B cell (primary cell): ENCODE data around the gene SCN4A. TPM values are rescaled to one million over a fixed set of nuclear protein-coding genes. Genes with fewer than 3 reads are reported as not detected.

Experiments used
- ATAC-seq: fragments of 200-7000 bp; cut with Tn5 transposase; one replicate; pipeline ENCODE4 v1.10.0; 2021; ENCODE audit warnings: low read depth, mild to moderate bottlenecking, moderate number of reproducible peaks, moderate library complexity
- CTCF ChIA-PET: fragments of 350-600 bp; sonication (Branson Sonifier 250); formaldehyde crosslinking; loops from one replicate; lab custom pipeline; 2021; ENCODE audit warnings: antibody characterized with exemption, inconsistent platforms; lab: Charles Lee
- POLR2A ChIA-PET: fragments of 350-600 bp; sonication (Branson Sonifier 250); formaldehyde crosslinking; loops from one replicate; lab custom pipeline; 2021; ENCODE audit warnings: antibody characterized with exemption; lab: Charles Lee
- DNase-seq: peaks from one replicate; pipeline ENCODE4 v3.0.0; 2013
- H2AFZ ChIP-seq: 2 replicates; pipeline ENCODE4 v1.6.1; 2012; ENCODE audit warnings: mild to moderate bottlenecking, low read depth, low read length; ENCODE audit not compliant: insufficient read depth, poor library complexity, severe bottlenecking
- H3K27ac ChIP-seq, 2 donors: 1 replicate in 1 of 2; 2 replicates in 1 of 2; pipeline ENCODE4 v1.5.1; 2012 to 2013; ENCODE audit warnings: low read length in 2 of 2, mild to moderate bottlenecking in 2 of 2, moderate library complexity in 1 of 2
- H3K27me3 ChIP-seq, 4 experiments: fragments of 200-600 bp in 1 of 4; sonication (generic) in 1 of 4; replicated peaks in 1 of 4; 1 replicate in 2 of 4; 2 replicates in 2 of 4; pipeline versions ENCODE4 v1.6.1 to v1.7.0; 2013 to 2016; ENCODE audit warnings: low read length in 3 of 4, mild to moderate bottlenecking in 2 of 4, mixed read lengths in 1 of 4, moderate library complexity in 1 of 4; ENCODE audit not compliant: insufficient read depth in 4 of 4, control insufficient read depth in 3 of 4; ENCODE audit errors: control extremely low read depth in 1 of 4
- H3K36me3 ChIP-seq, 2 experiments: replicated peaks in 1 of 2; 1 replicate in 1 of 2; 2 replicates in 1 of 2; pipeline versions ENCODE4 v1.6.1 to v1.7.1; 2013; ENCODE audit warnings: low read length in 1 of 2; ENCODE audit not compliant: insufficient read depth in 2 of 2, control insufficient read depth in 1 of 2; ENCODE audit errors: control extremely low read depth in 1 of 2, extremely low read depth in 1 of 2
- H3K4me1 ChIP-seq, 2 donors: fragments of 200-600 bp in 1 of 2; sonication (generic) in 1 of 2; 1 replicate in 1 of 2; 2 replicates in 1 of 2; pipeline versions ENCODE4 v1.5.1 to v1.6.1; 2013 to 2017; ENCODE audit warnings: low read length in 2 of 2; ENCODE audit not compliant: control insufficient read depth in 2 of 2, insufficient read depth in 2 of 2
- H3K4me2 ChIP-seq: replicated peaks from 2 replicates; pipeline ENCODE3; 2012; ENCODE audit warnings: mild to moderate bottlenecking, low read depth, low read length; ENCODE audit not compliant: poor library complexity, severe bottlenecking
- H3K4me3 ChIP-seq, 5 experiments: fragments of 200-600 bp in 1 of 5; sonication (generic) in 1 of 5; 1 replicate in 3 of 5; 2 replicates in 2 of 5; pipeline versions ENCODE4 v1.5.1 to v1.7.0; 2011 to 2016; ENCODE audit warnings: low read length in 4 of 5, mild to moderate bottlenecking in 4 of 5, low read depth in 2 of 5, control low read depth in 1 of 5, moderate library complexity in 1 of 5; ENCODE audit not compliant: insufficient read depth in 1 of 5; ENCODE audit errors: control extremely low read depth in 1 of 5, extremely low read depth in 1 of 5
- H3K79me2 ChIP-seq: fragments of 200-600 bp; sonication (generic); one replicate; pipeline ENCODE4 v1.6.0; 2016; ENCODE audit warnings: low read length; ENCODE audit not compliant: control insufficient read depth, insufficient read depth
- H3K9ac ChIP-seq: fragments of 200-600 bp; sonication (generic); 2 replicates; pipeline ENCODE4 v1.6.1; 2017; ENCODE audit warnings: mild to moderate bottlenecking, low read length, moderate library complexity
- H3K9me3 ChIP-seq, 3 donors: one replicate each; pipeline versions ENCODE4 v1.6.1 to v1.7.1; 2013; ENCODE audit warnings: low read length in 2 of 3; ENCODE audit not compliant: control insufficient read depth in 2 of 3, insufficient read depth in 1 of 3; ENCODE audit errors: control extremely low read depth in 1 of 3
- H4K20me1 ChIP-seq: 2 replicates; pipeline ENCODE4 v1.6.0; 2012; ENCODE audit warnings: mild to moderate bottlenecking, low read length; ENCODE audit not compliant: insufficient read depth, control insufficient read depth, poor library complexity, severe bottlenecking
- H3K27ac Mint-ChIP-seq: one replicate; pipeline ENCODE4 v1.8.0; 2021; ENCODE audit warnings: mixed read lengths
- H3K27me3 Mint-ChIP-seq: one replicate; pipeline ENCODE4 v1.8.0; 2021; ENCODE audit warnings: mixed read lengths
- H3K4me1 Mint-ChIP-seq: one replicate; pipeline ENCODE4 v1.8.0; 2021; ENCODE audit warnings: mixed read lengths
- H3K4me3 Mint-ChIP-seq: one replicate; pipeline ENCODE4 v1.8.0; 2021; ENCODE audit warnings: mixed read lengths
- H3K9me3 Mint-ChIP-seq: one replicate; pipeline ENCODE4 v1.8.0; 2022; ENCODE audit warnings: mixed read lengths; ENCODE audit not compliant: insufficient read depth
- CTCF ChIP-seq: fragments of 200-600 bp; IDR thresholded peaks from one replicate; pipeline ENCODE4 v1.8.0; 2022; ENCODE audit warnings: antibody characterized with exemption, mild to moderate bottlenecking
- EZH2 ChIP-seq: IDR thresholded peaks from 2 replicates; pipeline ENCODE4 v1.6.1; 2012; ENCODE audit warnings: borderline replicate concordance, low read depth, mild to moderate bottlenecking, moderate library complexity, low read length; ENCODE audit not compliant: insufficient read depth, poor library complexity, severe bottlenecking
- WGBS: methylation state at CpG from one replicate; pipeline ENCODE4 v1.1.5; 2013; ENCODE audit warnings: missing lambda C conversion rate; ENCODE audit not compliant: insufficient coverage; 5-methylcytosine and 5-hydroxymethylcytosine counted together
- intact Hi-C: fragments of 100-400 bp; cut with micrococcal nuclease; formaldehyde crosslinking; loops from one replicate; pipeline ENCODE4 v1.10.0; 2022
- polyA plus RNA-seq: library from polyadenylated mRNA; depleted of rRNA; stranded (reverse); fragments of >200 nt; gene quantifications from 2 replicates; pipeline ENCODE4 v1.2.3, GENCODE V29; 2012
- total RNA-seq, 2 donors: library from RNA; stranded (reverse); fragments of 120-200 nt in 1 of 2; gene quantifications; 1 replicate in 1 of 2; 2 replicates in 1 of 2; pipeline versions ENCODE4 v1.2.3 to v1.2.4, GENCODE V29; 2013 to 2022

SCN4A gene
- total and polyA plus RNA-seq, 2 donors (not counting 1 experiment from before 2014, with no cell fraction given): 1.1 to 1.4 TPM

DNA sequence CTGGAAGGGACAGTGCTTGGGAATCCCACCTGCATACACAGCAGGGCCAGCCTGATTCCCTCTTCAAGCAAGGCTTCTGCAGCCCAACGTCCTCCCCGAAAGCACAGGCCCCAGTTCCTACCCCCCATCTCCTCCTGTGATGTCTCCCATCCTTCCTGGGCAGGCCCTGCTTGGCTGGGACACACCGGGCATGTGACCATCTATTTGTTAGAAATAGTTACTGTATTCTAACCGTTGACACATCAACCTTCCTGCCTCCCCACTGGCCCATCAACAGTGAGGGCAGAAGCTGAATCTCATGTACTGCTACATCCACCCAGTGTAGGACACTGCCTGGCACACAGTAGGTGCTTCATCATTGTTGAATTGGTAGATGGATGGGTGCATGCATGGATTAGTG, 36.1 kb upstream of the SCN4A start:
- DNase-seq (no peak), ATAC-seq (no peak)
- Histone ChIP-seq H3K9ac (no peak overlapping the region), H2AFZ (no peak overlapping the region), H3K4me3 (no peak overlapping the region), H3K79me2 (peaks cover 90% of the 10 kb centered on the region), H3K9me3 (no peaks in the 10 kb centered on the region), H3K36me3 (peaks cover 0 to 83% of the 10 kb centered on the region in 2 experiments), H3K4me1 (peaks cover 35 to 46% of the 10 kb centered on the region in 2 donors), H3K27ac (no peak overlapping the region), H3K27me3 (no peaks in the 10 kb centered on the region), H3K4me2 (peak overlapping the region; percentile 17), H4K20me1 (peaks cover 93% of the 10 kb centered on the region)
- Mint-ChIP-seq H3K27ac (peak overlapping the region; percentile 20), H3K4me3 (no peak overlapping the region), H3K27me3 (no peaks in the 10 kb centered on the region), H3K4me1 (peaks cover 47% of the 10 kb centered on the region), H3K9me3 (no peaks in the 10 kb centered on the region)
- intact Hi-C loops: no loop called here
- CTCF ChIA-PET: interaction anchor here (1.2 to 1.3 kb wide), 2 partner anchors 20 to 97 kb away, joined by 3 to 6 read pairs; no protein-coding TSS in a partner anchor
- TF ChIP-seq CTCF (no peak), EZH2 (no peak)
- WGBS: 80% methylated on average over 2 of the region's 4 CpGs
- POLR2A ChIA-PET: no interaction called here

DNA sequence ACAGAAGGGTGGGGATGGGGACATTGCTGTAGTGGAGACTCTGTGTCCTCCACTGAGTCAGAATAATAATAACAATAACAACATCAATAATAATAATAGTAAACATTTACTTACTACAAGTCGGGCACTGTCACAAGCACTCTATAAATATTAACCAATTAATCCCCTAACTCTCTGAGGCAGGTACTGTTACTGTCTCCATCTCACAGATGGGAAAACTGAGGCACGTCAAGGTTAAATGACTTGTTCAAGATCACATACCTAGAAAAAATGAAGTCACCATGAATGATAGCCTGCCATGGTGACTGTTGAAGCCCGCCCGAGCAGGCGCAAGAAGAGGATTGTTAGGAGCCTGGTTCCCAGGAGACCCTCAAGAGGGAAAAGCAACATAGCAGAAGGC, 35.6 kb upstream of the SCN4A start:
- ATAC-seq (no peak), DNase-seq (no peak)
- intact Hi-C loops: no loop called here
- Histone ChIP-seq H3K27me3 (no peaks in the 10 kb centered on the region), H4K20me1 (peaks cover 95% of the 10 kb centered on the region), H3K36me3 (peaks cover 0 to 84% of the 10 kb centered on the region in 2 experiments), H3K4me3 (no peak overlapping the region), H3K9ac (no peak overlapping the region), H3K4me1 (peaks cover 31 to 46% of the 10 kb centered on the region in 2 donors), H3K4me2 (no peak overlapping the region), H3K79me2 (peaks cover 85% of the 10 kb centered on the region), H2AFZ (no peak overlapping the region), H3K27ac (no peak overlapping the region), H3K9me3 (no peaks in the 10 kb centered on the region)
- Mint-ChIP-seq H3K4me3 (no peak overlapping the region), H3K27me3 (no peaks in the 10 kb centered on the region), H3K27ac (no peak overlapping the region), H3K9me3 (no peaks in the 10 kb centered on the region), H3K4me1 (peaks cover 43% of the 10 kb centered on the region)
- WGBS: 98% methylated on average over 4 of the region's 5 CpGs
- CTCF ChIA-PET: interaction anchor here (2.2 kb wide), 1 partner anchor 21 kb away, joined by 10 read pairs; no protein-coding TSS in a partner anchor
- TF ChIP-seq CTCF (no peak), EZH2 (no peak)
- POLR2A ChIA-PET: no interaction called here
